Suprapubic skin (tissue), 3 donors: ENCODE measurements around the gene CYB5B.

Experiments
- POLR2AphosphoS5 ChIP-seq, 3 donors: sonication (generic); formaldehyde crosslinking; IDR thresholded peaks; one replicate each; pipeline ENCODE4 v1.6.1; 2017; ENCODE audit warnings: antibody characterized with exemption in 3 of 3
- TF ChIP-seq, protein P1 (sequence below), 2 donors: fragments of 200-600 bp in 1 of 2; fragments of 450-650 bp in 1 of 2; sonication (generic) in 1 of 2; IDR thresholded peaks; one replicate each; pipeline ENCODE4 v1.5.1; 2016 to 2019; ENCODE audit warnings: antibody characterized with exemption in 2 of 2, mild to moderate bottlenecking in 1 of 2, moderate library complexity in 1 of 2

DNA sequence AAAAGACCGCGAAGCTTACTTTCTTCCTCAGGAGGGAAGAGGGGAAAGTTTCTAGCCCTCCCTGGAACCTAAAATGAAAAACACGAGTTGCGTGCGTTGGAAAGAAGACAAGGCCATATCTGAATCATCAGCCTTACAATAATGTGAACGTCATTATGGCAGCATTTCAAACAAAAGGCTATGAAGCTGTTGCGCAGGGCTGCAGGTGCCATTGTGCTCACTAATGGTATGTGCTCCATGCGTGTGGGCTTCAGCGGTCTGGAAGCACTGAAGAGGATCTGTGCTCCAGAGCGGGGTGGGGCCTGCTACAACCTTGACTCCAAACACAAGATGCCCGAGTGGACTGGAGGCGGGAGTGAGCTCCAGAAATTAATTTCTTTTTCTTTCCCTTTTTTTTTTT, 12.1 kb upstream of the CYB5B start:
- TF ChIP-seq, protein P1, sequence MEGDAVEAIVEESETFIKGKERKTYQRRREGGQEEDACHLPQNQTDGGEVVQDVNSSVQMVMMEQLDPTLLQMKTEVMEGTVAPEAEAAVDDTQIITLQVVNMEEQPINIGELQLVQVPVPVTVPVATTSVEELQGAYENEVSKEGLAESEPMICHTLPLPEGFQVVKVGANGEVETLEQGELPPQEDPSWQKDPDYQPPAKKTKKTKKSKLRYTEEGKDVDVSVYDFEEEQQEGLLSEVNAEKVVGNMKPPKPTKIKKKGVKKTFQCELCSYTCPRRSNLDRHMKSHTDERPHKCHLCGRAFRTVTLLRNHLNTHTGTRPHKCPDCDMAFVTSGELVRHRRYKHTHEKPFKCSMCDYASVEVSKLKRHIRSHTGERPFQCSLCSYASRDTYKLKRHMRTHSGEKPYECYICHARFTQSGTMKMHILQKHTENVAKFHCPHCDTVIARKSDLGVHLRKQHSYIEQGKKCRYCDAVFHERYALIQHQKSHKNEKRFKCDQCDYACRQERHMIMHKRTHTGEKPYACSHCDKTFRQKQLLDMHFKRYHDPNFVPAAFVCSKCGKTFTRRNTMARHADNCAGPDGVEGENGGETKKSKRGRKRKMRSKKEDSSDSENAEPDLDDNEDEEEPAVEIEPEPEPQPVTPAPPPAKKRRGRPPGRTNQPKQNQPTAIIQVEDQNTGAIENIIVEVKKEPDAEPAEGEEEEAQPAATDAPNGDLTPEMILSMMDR (IDR thresholded peaks at IDR 0.05) = no peak
- TF ChIP-seq POLR2AphosphoS5 (IDR thresholded peaks at IDR 0.05) = no peak
